Ovary (tissue), 3 donors: ENCODE results near the gene ZNF311.

ENCODE experiments used
- EP300 ChIP-seq: sonication (generic); formaldehyde crosslinking; IDR thresholded peaks from one replicate; pipeline ENCODE4 v1.6.1; 2017; ENCODE audit warnings: antibody characterized with exemption
- TF ChIP-seq, protein P1 (sequence below), 3 donors: fragments of 450-650 bp in 2 of 3; fragments of 200-600 bp in 1 of 3; IDR thresholded peaks; one replicate each; pipeline versions ENCODE4 v1.5.1 to v1.8.0; 2016 to 2022; ENCODE audit warnings: antibody characterized with exemption in 3 of 3, mild to moderate bottlenecking in 1 of 3
- donor health status: DM: no; HTN: no; CAD: no.

DNA sequence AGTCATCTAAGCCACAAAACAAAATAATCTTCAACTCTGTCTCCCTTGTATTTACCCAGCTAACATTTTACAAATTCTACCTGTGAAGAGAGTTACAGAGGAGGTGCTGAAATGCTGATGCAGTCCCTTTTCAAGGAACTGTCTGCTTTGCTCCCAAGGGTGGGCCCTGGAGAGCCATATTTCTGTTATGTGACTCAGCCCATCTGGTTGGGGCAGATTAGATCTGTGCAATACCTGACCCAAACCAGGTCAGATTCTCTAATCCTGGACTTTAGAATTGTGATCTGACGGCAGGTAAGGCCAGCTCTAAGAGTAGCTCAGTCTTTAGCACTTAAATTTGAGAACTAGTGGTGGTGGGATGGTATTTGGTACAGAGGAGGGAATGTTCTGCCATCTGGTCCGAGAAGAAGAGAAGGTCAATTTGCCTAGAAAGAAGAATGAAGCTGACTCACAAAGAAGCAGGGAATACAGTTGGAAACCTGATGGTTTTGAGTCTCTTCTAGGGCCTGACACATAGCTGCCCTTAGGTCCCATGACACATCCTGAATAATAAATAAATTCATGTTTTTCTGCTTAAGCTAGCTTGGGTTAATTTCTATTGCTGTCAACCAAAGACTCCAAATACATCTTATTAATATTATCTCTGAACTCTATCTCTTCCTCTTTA lies 8.1 kb downstream of the ZNF311 start:
- no peak for TF ChIP-seq EP300
- TF ChIP-seq, protein P1, sequence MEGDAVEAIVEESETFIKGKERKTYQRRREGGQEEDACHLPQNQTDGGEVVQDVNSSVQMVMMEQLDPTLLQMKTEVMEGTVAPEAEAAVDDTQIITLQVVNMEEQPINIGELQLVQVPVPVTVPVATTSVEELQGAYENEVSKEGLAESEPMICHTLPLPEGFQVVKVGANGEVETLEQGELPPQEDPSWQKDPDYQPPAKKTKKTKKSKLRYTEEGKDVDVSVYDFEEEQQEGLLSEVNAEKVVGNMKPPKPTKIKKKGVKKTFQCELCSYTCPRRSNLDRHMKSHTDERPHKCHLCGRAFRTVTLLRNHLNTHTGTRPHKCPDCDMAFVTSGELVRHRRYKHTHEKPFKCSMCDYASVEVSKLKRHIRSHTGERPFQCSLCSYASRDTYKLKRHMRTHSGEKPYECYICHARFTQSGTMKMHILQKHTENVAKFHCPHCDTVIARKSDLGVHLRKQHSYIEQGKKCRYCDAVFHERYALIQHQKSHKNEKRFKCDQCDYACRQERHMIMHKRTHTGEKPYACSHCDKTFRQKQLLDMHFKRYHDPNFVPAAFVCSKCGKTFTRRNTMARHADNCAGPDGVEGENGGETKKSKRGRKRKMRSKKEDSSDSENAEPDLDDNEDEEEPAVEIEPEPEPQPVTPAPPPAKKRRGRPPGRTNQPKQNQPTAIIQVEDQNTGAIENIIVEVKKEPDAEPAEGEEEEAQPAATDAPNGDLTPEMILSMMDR (IDR thresholded peaks at IDR 0.05), result no peak
